Neural progenitor cell (in vitro differentiated cells): ENCODE results near the gene PCSK4.
"Not testable (repeated sequence)": the region's sequence is repeated elsewhere in the genome, so short reads cannot be mapped to it uniquely, and the experiment has no call there.

Source experiments
- EZH2 ChIP-seq: fragments of 200-600 bp; sonication (generic); IDR thresholded peaks from 2 replicates; pipeline ENCODE4 v1.6.1; 2017; ENCODE audit warnings: antibody characterized with exemption, mild to moderate bottlenecking, moderate library complexity
- EZH2phosphoT487 ChIP-seq: fragments of 200-600 bp; sonication (generic); IDR thresholded peaks from 2 replicates; pipeline ENCODE4 v1.6.1; 2017; ENCODE audit warnings: antibody characterized with exemption
- TF ChIP-seq, protein P1 (sequence below): fragments of 200-600 bp; sonication (generic); IDR thresholded peaks from 2 replicates; pipeline ENCODE4 v1.5.1; 2017; ENCODE audit warnings: antibody characterized with exemption, mild to moderate bottlenecking

DNA sequence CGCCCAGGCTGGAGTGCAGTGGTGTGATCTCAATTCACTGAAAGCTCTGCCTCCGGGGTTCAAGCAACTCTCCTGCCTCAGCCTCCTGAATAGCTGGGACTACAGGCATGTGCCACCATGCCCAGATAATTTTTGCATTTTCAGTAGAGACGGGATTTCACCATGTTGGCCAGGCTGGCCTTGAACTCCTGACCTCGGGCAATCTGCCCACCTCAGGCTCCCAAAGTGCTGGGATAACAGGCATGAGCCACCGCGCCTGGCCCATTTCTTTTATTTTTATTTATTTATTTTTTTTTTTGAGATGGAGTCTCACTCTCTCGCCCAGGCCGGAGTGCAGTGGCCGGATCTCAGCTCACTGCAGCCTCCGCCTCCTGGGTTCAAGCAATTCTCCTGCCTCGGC lies 49.6 kb upstream of the PCSK4 start:
- TF ChIP-seq, protein P1, sequence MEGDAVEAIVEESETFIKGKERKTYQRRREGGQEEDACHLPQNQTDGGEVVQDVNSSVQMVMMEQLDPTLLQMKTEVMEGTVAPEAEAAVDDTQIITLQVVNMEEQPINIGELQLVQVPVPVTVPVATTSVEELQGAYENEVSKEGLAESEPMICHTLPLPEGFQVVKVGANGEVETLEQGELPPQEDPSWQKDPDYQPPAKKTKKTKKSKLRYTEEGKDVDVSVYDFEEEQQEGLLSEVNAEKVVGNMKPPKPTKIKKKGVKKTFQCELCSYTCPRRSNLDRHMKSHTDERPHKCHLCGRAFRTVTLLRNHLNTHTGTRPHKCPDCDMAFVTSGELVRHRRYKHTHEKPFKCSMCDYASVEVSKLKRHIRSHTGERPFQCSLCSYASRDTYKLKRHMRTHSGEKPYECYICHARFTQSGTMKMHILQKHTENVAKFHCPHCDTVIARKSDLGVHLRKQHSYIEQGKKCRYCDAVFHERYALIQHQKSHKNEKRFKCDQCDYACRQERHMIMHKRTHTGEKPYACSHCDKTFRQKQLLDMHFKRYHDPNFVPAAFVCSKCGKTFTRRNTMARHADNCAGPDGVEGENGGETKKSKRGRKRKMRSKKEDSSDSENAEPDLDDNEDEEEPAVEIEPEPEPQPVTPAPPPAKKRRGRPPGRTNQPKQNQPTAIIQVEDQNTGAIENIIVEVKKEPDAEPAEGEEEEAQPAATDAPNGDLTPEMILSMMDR: not testable (repeated sequence)
- TF ChIP-seq EZH2, EZH2phosphoT487: not testable (repeated sequence)
